SK-N-SH treated with all-trans-retinoic acid at 6 μM for 48 hours (cell line): Measurements from ENCODE around the gene MYLK.
"Not testable (repeated sequence)": the region's sequence is repeated elsewhere in the genome, so short reads cannot be mapped to it uniquely, and the experiment has no call there.

Experiments used
- ATAC-seq: fragments of 200-7000 bp; cut with Tn5 transposase; 3 replicates; pipeline ENCODE4 v1.9.1; 2020; ENCODE audit warnings: mild to moderate bottlenecking, moderate library complexity
- ARNTL ChIP-seq: fragments of 450-650 bp; formaldehyde crosslinking; IDR thresholded peaks from 2 replicates; pipeline ENCODE4 v1.5.0; 2020; ENCODE audit warnings: low read depth, mild to moderate bottlenecking, moderate library complexity, borderline replicate concordance
- BACH2 ChIP-seq: fragments of 250-450 bp; sonication (Bioruptor Pico); IDR thresholded peaks from 2 replicates; pipeline ENCODE4 v1.9.0; 2021; ENCODE audit warnings: mild to moderate bottlenecking, borderline replicate concordance
- CSDC2 ChIP-seq: fragments of 250-450 bp; sonication (Bioruptor Pico); IDR thresholded peaks from 2 replicates; pipeline ENCODE4 v1.5.0; 2020; ENCODE audit warnings: mild to moderate bottlenecking, moderate library complexity
- ESRRG ChIP-seq: fragments of 250-450 bp; sonication (Bioruptor Pico); IDR thresholded peaks from 2 replicates; pipeline ENCODE4 v1.6.1; 2021; ENCODE audit warnings: mild to moderate bottlenecking
- GLIS3 ChIP-seq: fragments of 250-450 bp; sonication (Bioruptor Pico); IDR thresholded peaks from 2 replicates; pipeline ENCODE4 v1.5.0; 2020; ENCODE audit warnings: mild to moderate bottlenecking, moderate library complexity
- ISL1 ChIP-seq: fragments of 250-450 bp; sonication (Bioruptor Pico); IDR thresholded peaks from 2 replicates; pipeline ENCODE4 v2.1.2; 2022; ENCODE audit warnings: mild to moderate bottlenecking, moderate library complexity
- OSR1 ChIP-seq: fragments of 250-450 bp; sonication (Bioruptor Pico); IDR thresholded peaks from 2 replicates; pipeline ENCODE4 v1.8.0; 2022; ENCODE audit warnings: moderate library complexity, mild to moderate bottlenecking, inconsistent platforms
- PPARA ChIP-seq: fragments of 250-450 bp; sonication (Bioruptor Pico); IDR thresholded peaks from 2 replicates; pipeline ENCODE4 v1.5.0; 2020; ENCODE audit warnings: mild to moderate bottlenecking, borderline replicate concordance
- RARB ChIP-seq: fragments of 250-450 bp; sonication (Bioruptor Pico); IDR thresholded peaks from 2 replicates; pipeline ENCODE4 v1.8.0; 2021; ENCODE audit warnings: mild to moderate bottlenecking, moderate library complexity
- SNAI2 ChIP-seq: fragments of 250-450 bp; sonication (Bioruptor Pico); IDR thresholded peaks from 2 replicates; pipeline ENCODE4 v1.5.0; 2020; ENCODE audit warnings: mild to moderate bottlenecking, moderate library complexity
- TCF4 ChIP-seq: fragments of 250-450 bp; sonication (Bioruptor Pico); IDR thresholded peaks from 2 replicates; pipeline ENCODE4 v1.8.0; 2021; ENCODE audit warnings: mild to moderate bottlenecking, moderate library complexity, borderline replicate concordance
- TOX ChIP-seq: fragments of 250-450 bp; sonication (Bioruptor Pico); IDR thresholded peaks from 2 replicates; pipeline ENCODE4 v1.8.0; 2021; ENCODE audit warnings: mild to moderate bottlenecking, moderate library complexity, borderline replicate concordance
- ZFP3 ChIP-seq: fragments of 250-450 bp; sonication (Bioruptor Pico); IDR thresholded peaks from 2 replicates; pipeline ENCODE4 v1.5.0; 2020; ENCODE audit warnings: mild to moderate bottlenecking, moderate library complexity
- ZFP30 ChIP-seq: fragments of 450-650 bp; formaldehyde crosslinking; IDR thresholded peaks from 2 replicates; pipeline ENCODE4 v1.5.0; 2022; ENCODE audit warnings: mild to moderate bottlenecking, moderate library complexity
- ZNF565 ChIP-seq: fragments of 450-650 bp; formaldehyde crosslinking; conservative IDR thresholded peaks from 2 replicates; pipeline ENCODE4 v1.5.0; 2020; ENCODE audit warnings: low read depth, mild to moderate bottlenecking, moderate library complexity
- ZNF70 ChIP-seq: fragments of 450-650 bp; formaldehyde crosslinking; IDR thresholded peaks from 2 replicates; pipeline ENCODE4 v1.5.0; 2020; ENCODE audit warnings: mild to moderate bottlenecking, moderate library complexity
- TF ChIP-seq, protein P1 (sequence below): fragments of 250-450 bp; sonication (Bioruptor Pico); IDR thresholded peaks from 2 replicates; pipeline ENCODE4 v1.5.1; 2020; ENCODE audit warnings: low read depth, mild to moderate bottlenecking, moderate library complexity
- TF ChIP-seq, protein P2 (sequence below): fragments of 250-450 bp; sonication (Bioruptor Pico); IDR thresholded peaks from 2 replicates; pipeline ENCODE4 v1.5.1; 2021; ENCODE audit warnings: mild to moderate bottlenecking, moderate library complexity
- TF ChIP-seq, protein P3 (sequence below): fragments of 250-450 bp; sonication (Bioruptor Pico); IDR thresholded peaks from 2 replicates; pipeline ENCODE4 v1.5.0; 2020; ENCODE audit warnings: mild to moderate bottlenecking, moderate library complexity
- TF ChIP-seq, protein P4 (sequence below): fragments of 250-450 bp; sonication (Bioruptor Pico); IDR thresholded peaks from 2 replicates; pipeline ENCODE4 v1.8.0; 2021; ENCODE audit warnings: low read depth, mild to moderate bottlenecking, moderate library complexity, borderline replicate concordance
- TF ChIP-seq, protein P5 (sequence below): fragments of 250-450 bp; sonication (Bioruptor Pico); IDR thresholded peaks from 2 replicates; pipeline ENCODE4 v1.8.0; 2020; ENCODE audit warnings: mild to moderate bottlenecking, moderate library complexity, borderline replicate concordance

MYLK gene

DNA sequence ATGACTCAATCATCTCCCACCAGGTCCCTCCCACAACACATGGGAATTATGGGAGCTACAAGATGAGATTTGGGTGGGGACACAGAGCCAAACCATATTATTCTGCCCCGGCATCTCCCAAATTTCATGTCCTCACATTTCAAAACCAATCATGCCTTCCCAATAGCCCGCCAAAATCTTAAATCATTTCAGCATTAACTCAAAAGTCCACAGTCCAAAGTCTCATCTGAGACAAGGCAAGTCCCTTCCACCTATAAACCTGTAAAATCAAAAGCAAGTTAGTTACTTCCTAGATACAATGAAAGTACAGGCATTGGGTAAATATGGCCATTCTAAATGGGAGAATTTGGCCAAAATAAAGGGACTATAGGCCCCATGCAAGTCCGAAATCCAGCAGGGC lies 6.0 kb upstream of the MYLK start:
- ATAC-seq, result not testable (repeated sequence)

DNA sequence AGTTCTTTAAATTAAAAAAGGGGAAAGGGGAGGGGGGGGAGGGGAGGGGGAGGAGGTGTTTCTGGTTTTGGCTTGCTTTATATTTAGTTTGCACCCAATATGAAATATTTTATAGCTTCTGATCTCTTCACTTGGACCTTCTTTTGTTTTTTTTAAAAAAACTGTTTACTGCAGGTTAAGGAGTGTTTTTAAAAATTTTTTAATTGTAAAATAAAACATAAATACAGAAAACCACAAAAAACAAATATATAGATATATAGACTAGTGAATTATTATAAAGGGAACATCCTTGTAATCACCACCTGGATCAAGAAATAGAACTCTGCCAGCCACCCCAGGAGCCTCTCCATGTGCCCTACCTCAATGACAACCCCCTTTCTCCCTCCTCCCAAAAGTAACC lies 861 bp upstream of the MYLK start:
- TF ChIP-seq, protein P1, sequence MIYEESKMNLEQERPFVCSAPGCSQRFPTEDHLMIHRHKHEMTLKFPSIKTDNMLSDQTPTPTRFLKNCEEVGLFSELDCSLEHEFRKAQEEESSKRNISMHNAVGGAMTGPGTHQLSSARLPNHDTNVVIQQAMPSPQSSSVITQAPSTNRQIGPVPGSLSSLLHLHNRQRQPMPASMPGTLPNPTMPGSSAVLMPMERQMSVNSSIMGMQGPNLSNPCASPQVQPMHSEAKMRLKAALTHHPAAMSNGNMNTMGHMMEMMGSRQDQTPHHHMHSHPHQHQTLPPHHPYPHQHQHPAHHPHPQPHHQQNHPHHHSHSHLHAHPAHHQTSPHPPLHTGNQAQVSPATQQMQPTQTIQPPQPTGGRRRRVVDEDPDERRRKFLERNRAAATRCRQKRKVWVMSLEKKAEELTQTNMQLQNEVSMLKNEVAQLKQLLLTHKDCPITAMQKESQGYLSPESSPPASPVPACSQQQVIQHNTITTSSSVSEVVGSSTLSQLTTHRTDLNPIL, result no peak
- TF ChIP-seq OSR1 (no peak), PPARA (CRISPR knock-in tag) (no peak), TCF4 (CRISPR knock-in tag) (no peak), ZFP30 (no peak), ZNF70 (CRISPR knock-in tag) (no peak), CSDC2 (no peak), BACH2 (no peak), RARB (CRISPR knock-in tag) (no peak), ISL1 (CRISPR knock-in tag) (no peak), ZNF565 (CRISPR knock-in tag) (no peak), ESRRG (CRISPR knock-in tag) (no peak), TOX (CRISPR knock-in tag) (no peak), GLIS3 (no peak), ZFP3 (CRISPR knock-in tag) (no peak)
- TF ChIP-seq, protein P2, sequence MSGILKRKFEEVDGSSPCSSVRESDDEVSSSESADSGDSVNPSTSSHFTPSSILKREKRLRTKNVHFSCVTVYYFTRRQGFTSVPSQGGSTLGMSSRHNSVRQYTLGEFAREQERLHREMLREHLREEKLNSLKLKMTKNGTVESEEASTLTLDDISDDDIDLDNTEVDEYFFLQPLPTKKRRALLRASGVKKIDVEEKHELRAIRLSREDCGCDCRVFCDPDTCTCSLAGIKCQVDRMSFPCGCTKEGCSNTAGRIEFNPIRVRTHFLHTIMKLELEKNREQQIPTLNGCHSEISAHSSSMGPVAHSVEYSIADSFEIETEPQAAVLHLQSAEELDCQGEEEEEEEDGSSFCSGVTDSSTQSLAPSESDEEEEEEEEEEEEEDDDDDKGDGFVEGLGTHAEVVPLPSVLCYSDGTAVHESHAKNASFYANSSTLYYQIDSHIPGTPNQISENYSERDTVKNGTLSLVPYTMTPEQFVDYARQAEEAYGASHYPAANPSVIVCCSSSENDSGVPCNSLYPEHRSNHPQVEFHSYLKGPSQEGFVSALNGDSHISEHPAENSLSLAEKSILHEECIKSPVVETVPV, result no peak
- TF ChIP-seq, protein P3, sequence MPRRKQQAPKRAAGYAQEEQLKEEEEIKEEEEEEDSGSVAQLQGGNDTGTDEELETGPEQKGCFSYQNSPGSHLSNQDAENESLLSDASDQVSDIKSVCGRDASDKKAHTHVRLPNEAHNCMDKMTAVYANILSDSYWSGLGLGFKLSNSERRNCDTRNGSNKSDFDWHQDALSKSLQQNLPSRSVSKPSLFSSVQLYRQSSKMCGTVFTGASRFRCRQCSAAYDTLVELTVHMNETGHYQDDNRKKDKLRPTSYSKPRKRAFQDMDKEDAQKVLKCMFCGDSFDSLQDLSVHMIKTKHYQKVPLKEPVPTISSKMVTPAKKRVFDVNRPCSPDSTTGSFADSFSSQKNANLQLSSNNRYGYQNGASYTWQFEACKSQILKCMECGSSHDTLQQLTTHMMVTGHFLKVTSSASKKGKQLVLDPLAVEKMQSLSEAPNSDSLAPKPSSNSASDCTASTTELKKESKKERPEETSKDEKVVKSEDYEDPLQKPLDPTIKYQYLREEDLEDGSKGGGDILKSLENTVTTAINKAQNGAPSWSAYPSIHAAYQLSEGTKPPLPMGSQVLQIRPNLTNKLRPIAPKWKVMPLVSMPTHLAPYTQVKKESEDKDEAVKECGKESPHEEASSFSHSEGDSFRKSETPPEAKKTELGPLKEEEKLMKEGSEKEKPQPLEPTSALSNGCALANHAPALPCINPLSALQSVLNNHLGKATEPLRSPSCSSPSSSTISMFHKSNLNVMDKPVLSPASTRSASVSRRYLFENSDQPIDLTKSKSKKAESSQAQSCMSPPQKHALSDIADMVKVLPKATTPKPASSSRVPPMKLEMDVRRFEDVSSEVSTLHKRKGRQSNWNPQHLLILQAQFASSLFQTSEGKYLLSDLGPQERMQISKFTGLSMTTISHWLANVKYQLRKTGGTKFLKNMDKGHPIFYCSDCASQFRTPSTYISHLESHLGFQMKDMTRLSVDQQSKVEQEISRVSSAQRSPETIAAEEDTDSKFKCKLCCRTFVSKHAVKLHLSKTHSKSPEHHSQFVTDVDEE (CRISPR knock-in tag), result no peak
- TF ChIP-seq, protein P4, sequence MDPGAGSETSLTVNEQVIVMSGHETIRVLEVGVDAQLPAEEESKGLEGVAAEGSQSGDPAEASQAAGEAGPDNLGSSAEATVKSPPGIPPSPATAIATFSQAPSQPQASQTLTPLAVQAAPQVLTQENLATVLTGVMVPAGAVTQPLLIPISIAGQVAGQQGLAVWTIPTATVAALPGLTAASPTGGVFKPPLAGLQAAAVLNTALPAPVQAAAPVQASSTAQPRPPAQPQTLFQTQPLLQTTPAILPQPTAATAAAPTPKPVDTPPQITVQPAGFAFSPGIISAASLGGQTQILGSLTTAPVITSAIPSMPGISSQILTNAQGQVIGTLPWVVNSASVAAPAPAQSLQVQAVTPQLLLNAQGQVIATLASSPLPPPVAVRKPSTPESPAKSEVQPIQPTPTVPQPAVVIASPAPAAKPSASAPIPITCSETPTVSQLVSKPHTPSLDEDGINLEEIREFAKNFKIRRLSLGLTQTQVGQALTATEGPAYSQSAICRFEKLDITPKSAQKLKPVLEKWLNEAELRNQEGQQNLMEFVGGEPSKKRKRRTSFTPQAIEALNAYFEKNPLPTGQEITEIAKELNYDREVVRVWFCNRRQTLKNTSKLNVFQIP (CRISPR knock-in tag), result no peak
- TF ChIP-seq, protein P5, sequence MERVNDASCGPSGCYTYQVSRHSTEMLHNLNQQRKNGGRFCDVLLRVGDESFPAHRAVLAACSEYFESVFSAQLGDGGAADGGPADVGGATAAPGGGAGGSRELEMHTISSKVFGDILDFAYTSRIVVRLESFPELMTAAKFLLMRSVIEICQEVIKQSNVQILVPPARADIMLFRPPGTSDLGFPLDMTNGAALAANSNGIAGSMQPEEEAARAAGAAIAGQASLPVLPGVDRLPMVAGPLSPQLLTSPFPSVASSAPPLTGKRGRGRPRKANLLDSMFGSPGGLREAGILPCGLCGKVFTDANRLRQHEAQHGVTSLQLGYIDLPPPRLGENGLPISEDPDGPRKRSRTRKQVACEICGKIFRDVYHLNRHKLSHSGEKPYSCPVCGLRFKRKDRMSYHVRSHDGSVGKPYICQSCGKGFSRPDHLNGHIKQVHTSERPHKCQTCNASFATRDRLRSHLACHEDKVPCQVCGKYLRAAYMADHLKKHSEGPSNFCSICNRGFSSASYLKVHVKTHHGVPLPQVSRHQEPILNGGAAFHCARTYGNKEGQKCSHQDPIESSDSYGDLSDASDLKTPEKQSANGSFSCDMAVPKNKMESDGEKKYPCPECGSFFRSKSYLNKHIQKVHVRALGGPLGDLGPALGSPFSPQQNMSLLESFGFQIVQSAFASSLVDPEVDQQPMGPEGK (CRISPR knock-in tag), result no peak
- no peak for ATAC-seq

DNA sequence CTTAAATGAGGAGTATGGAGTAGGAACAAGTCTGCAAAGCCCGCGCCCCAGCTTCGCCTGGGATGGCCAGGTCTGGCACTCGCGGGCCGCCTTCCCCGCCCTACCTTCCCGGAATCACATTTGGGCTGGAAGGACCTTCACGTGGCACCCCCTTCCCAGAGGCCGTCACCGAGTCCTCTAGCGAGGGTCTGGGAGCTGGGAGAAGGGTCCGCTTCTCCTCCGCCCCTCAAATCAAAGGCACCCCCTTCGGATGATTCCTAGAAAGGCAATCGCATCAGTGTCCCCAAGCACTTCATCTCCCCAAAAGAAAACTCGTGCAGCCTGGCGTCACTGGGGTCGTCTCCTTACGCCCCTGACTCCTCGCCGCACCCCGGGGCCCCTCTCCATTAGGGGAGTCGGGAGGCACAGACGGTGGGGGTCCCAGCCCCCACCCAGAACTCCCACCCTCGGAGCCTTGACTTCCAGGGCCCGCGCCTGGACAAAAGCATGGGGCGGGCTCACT lies 380 bp downstream of the MYLK start:
- ATAC-seq, result no peak
- TF ChIP-seq GLIS3 (no peak), ZNF565 (CRISPR knock-in tag) (no peak), PPARA (CRISPR knock-in tag) (no peak), BACH2 (no peak), ZFP3 (CRISPR knock-in tag) (no peak), ARNTL (CRISPR knock-in tag) (no peak), ZFP30 (no peak), ISL1 (CRISPR knock-in tag) (no peak), SNAI2 (CRISPR knock-in tag) (no peak), ZNF70 (CRISPR knock-in tag) (no peak), CSDC2 (no peak)
- TF ChIP-seq, protein P4 (CRISPR knock-in tag), result no peak
- TF ChIP-seq, protein P5 (CRISPR knock-in tag), result no peak
- TF ChIP-seq, protein P2, result no peak
